DMS 273 (cell line): Measurements from ENCODE around the gene FAAH2.
A peak's percentile ranks its signal among the peaks of the same experiment; 100 is the strongest.
"Not testable (repeated sequence)": the region's sequence is repeated elsewhere in the genome, so short reads cannot be mapped to it uniquely, and the experiment has no call there.

ENCODE experiments used
- DNase-seq: peaks from one replicate; lab custom pipeline; 2025; ENCODE audit not compliant: unreplicated experiment; lab: John Stamatoyannopoulos, UW

Gene FAAH2

GRCh38 chrX:57286507-57287251 lies at the start of gene FAAH2:
FAAH2 (plus strand) TSS chrX:57286706; CDS start chrX:57286826, 120 bp downstream.
- DNase-seq: peak; percentile 36

GRCh38 chrX:57241967-57242366 lies 44.5 kb upstream of the FAAH2 start:
- peak; percentile 4 for DNase-seq

GRCh38 chrX:57251965-57252364 lies 34.5 kb upstream of the FAAH2 start:
- DNase-seq: no peak

GRCh38 chrX:57265126-57265525 lies 21.4 kb upstream of the FAAH2 start:
- no peak for DNase-seq

- DNase-seq: no peak
Observed at GRCh38 chrX:57266275-57266674, 20.2 kb upstream of the FAAH2 start.

GRCh38 chrX:57266871-57267270 lies 19.6 kb upstream of the FAAH2 start:
- DNase-seq: no peak

- DNase-seq: no peak
Observed at GRCh38 chrX:57267308-57267707, 19.2 kb upstream of the FAAH2 start.

- no peak for DNase-seq
Observed at GRCh38 chrX:57270980-57271379, 15.5 kb upstream of the FAAH2 start.

- peak; percentile 12 for DNase-seq
Observed at GRCh38 chrX:57282568-57282967, 3.9 kb upstream of the FAAH2 start.

- no peak for DNase-seq
Observed at GRCh38 chrX:57285001-57285400, 1.5 kb upstream of the FAAH2 start.

- DNase-seq: no peak
Observed at GRCh38 chrX:57289089-57289488, 2.6 kb downstream of the FAAH2 start.

- no peak for DNase-seq
Observed at GRCh38 chrX:57294961-57295360, 8.5 kb downstream of the FAAH2 start.

- not testable (repeated sequence) for DNase-seq
Observed at GRCh38 chrX:57295679-57296078, 9.2 kb downstream of the FAAH2 start.

- DNase-seq: no peak
Observed at GRCh38 chrX:57313583-57314215, 27.2 kb downstream of the FAAH2 start.

GRCh38 chrX:57329008-57329407 lies 42.5 kb downstream of the FAAH2 start:
- DNase-seq: no peak

- DNase-seq: not testable (repeated sequence)
Observed at GRCh38 chrX:57335790-57336189, 49.3 kb downstream of the FAAH2 start.

- DNase-seq: no peak
Observed at GRCh38 chrX:57353472-57354132, 67.1 kb downstream of the FAAH2 start.

- no peak for DNase-seq
Observed at GRCh38 chrX:57364145-57364544, 77.6 kb downstream of the FAAH2 start.

- no peak for DNase-seq
Observed at GRCh38 chrX:57366430-57366829, 79.9 kb downstream of the FAAH2 start.

- DNase-seq: no peak
Observed at GRCh38 chrX:57367649-57368048, 81.1 kb downstream of the FAAH2 start.

- no peak for DNase-seq
Observed at GRCh38 chrX:57368158-57368557, 81.7 kb downstream of the FAAH2 start.

GRCh38 chrX:57379296-57379695 lies 92.8 kb downstream of the FAAH2 start:
- DNase-seq: no peak
